Neural cell (in vitro differentiated cells): Measurements from ENCODE around the gene ZNF764. TPM values are rescaled to one million over a fixed set of nuclear protein-coding genes. Genes with fewer than 3 reads are reported as not detected.

ENCODE experiments used
- H2AFZ ChIP-seq: fragments of 200-600, 300-800 bp; sonication (generic), shearing (Covaris generic); 2 replicates; pipeline ENCODE4 v1.6.0; 2014; ENCODE audit warnings: low read depth, mild to moderate bottlenecking, antibody characterized with exemption, low read length, moderate library complexity
- H3F3A ChIP-seq: fragments of 200-600 bp; shearing (Covaris generic); 2 replicates; pipeline ENCODE4 v1.6.1; 2016; ENCODE audit warnings: mild to moderate bottlenecking, moderate library complexity, mixed read lengths, antibody characterized with exemption, low read length; ENCODE audit not compliant: insufficient read depth, poor library complexity, severe bottlenecking
- H3K27ac ChIP-seq: fragments of 200-600, 300-800 bp; sonication (generic), shearing (Covaris generic); 2 replicates; pipeline ENCODE4 v1.5.1; 2014; ENCODE audit warnings: mild to moderate bottlenecking, low read length, moderate library complexity
- H3K27me3 ChIP-seq: fragments of 300-800, 200-600 bp; sonication (generic), shearing (Covaris generic); 2 replicates; pipeline ENCODE4 v1.6.0; 2014; ENCODE audit warnings: mild to moderate bottlenecking, low read depth, low read length, moderate library complexity; ENCODE audit not compliant: insufficient read depth
- H3K36me3 ChIP-seq: fragments of 300-800, 200-600 bp; sonication (generic), shearing (Covaris generic); 2 replicates; pipeline ENCODE4 v1.5.1; 2014; ENCODE audit warnings: mild to moderate bottlenecking, antibody characterized with exemption, low read length, moderate library complexity; ENCODE audit not compliant: insufficient read depth
- H3K4me2 ChIP-seq: fragments of 300-800, 200-600 bp; sonication (generic), shearing (Covaris generic); 2 replicates; pipeline ENCODE4 v1.6.0; 2014; ENCODE audit warnings: mild to moderate bottlenecking, low read length
- H3K4me3 ChIP-seq: fragments of 300-800, 200-600 bp; sonication (generic), shearing (Covaris generic); 2 replicates; pipeline ENCODE4 v1.5.1; 2014; ENCODE audit warnings: mild to moderate bottlenecking, low read length, moderate library complexity
- H3K79me2 ChIP-seq: fragments of 200-600 bp; shearing (Covaris generic); replicated peaks from 2 replicates; pipeline ENCODE4 v1.6.0; 2014; ENCODE audit warnings: mild to moderate bottlenecking, low read length, moderate library complexity; ENCODE audit not compliant: insufficient read depth
- H3K9ac ChIP-seq: fragments of 300-800, 200-600 bp; sonication (generic), shearing (Covaris generic); 2 replicates; pipeline ENCODE4 v1.6.1; 2016; ENCODE audit warnings: mild to moderate bottlenecking, low read length, mixed read lengths
- H3K9me2 ChIP-seq: fragments of 200-600 bp; shearing (Covaris generic); 2 replicates; pipeline ENCODE4 v1.6.1; 2016; ENCODE audit warnings: mild to moderate bottlenecking, low read length, mixed read lengths; ENCODE audit not compliant: insufficient read depth
- H3K9me3 ChIP-seq: fragments of 200-600, 300-800 bp; sonication (generic), shearing (Covaris generic); 2 replicates; pipeline ENCODE4 v1.6.1; 2016; ENCODE audit warnings: mild to moderate bottlenecking, mixed run types, low read length, moderate library complexity, mixed read lengths
- H4K20me1 ChIP-seq: fragments of 200-600 bp; shearing (Covaris generic); 2 replicates; pipeline ENCODE4 v1.6.1; 2016; ENCODE audit warnings: mild to moderate bottlenecking, mixed run types; ENCODE audit not compliant: insufficient read depth
- CTCF ChIP-seq: fragments of 450-650 bp; IDR thresholded peaks from 2 replicates; pipeline ENCODE4 v1.5.1; 2014; ENCODE audit warnings: antibody characterized with exemption, mild to moderate bottlenecking, moderate library complexity; ENCODE audit not compliant: poor library complexity, severe bottlenecking
- EP300 ChIP-seq: fragments of 450-650 bp; conservative IDR thresholded peaks from 2 replicates; pipeline ENCODE4 v1.6.1; 2014; ENCODE audit warnings: antibody characterized with exemption, mild to moderate bottlenecking, moderate library complexity; ENCODE audit not compliant: poor library complexity, severe bottlenecking
- EZH2 ChIP-seq: fragments of 200-600, 300-800 bp; shearing (Covaris generic), sonication (generic); IDR thresholded peaks from 2 replicates; pipeline ENCODE4 v1.6.1; 2014; ENCODE audit warnings: antibody characterized with exemption, low read length, borderline replicate concordance, mild to moderate bottlenecking; ENCODE audit not compliant: insufficient read depth, poor library complexity, severe bottlenecking
- MXI1 ChIP-seq: fragments of 450-650 bp; conservative IDR thresholded peaks from 2 replicates; pipeline ENCODE4 v1.6.1; 2014; ENCODE audit warnings: antibody characterized with exemption, mild to moderate bottlenecking; ENCODE audit not compliant: poor library complexity, severe bottlenecking
- POLR2AphosphoS5 ChIP-seq: IDR thresholded peaks from 2 replicates; pipeline ENCODE4 v1.6.1; 2012
- RAD21 ChIP-seq: fragments of 450-650 bp; conservative IDR thresholded peaks from 2 replicates; pipeline ENCODE4 v1.6.1; 2014; ENCODE audit warnings: antibody characterized with exemption, mild to moderate bottlenecking, moderate library complexity
- REST ChIP-seq: IDR thresholded peaks from 2 replicates; pipeline ENCODE4 v1.6.1; 2012; ENCODE audit warnings: borderline replicate concordance
- SMC3 ChIP-seq: fragments of 450-650 bp; conservative IDR thresholded peaks from 2 replicates; pipeline ENCODE4 v1.6.1; 2014; ENCODE audit warnings: antibody characterized with exemption, mild to moderate bottlenecking, moderate library complexity; ENCODE audit not compliant: poor library complexity
- TAF1 ChIP-seq: IDR thresholded peaks from 2 replicates; pipeline ENCODE4 v1.6.1; 2012; ENCODE audit warnings: low read depth
- polyA plus RNA-seq: library from polyadenylated mRNA; depleted of rRNA; stranded (reverse); fragments of >200 nt; gene quantifications from 2 replicates; pipeline ENCODE4 v1.2.3, GENCODE V29; 2014

The ZNF764 gene
- polyA plus RNA-seq, 1 donor from 2014 or later: 10.5 TPM

- no peaks in the 10 kb centered on the region for H3K36me3 ChIP-seq
- H3K27me3 ChIP-seq: no peaks in the 10 kb centered on the region
- H3K9ac ChIP-seq: no peak overlapping the region
- H3K9me2 ChIP-seq: no peaks in the 10 kb centered on the region
- H3K4me2 ChIP-seq: no peak overlapping the region
- no peaks in the 10 kb centered on the region for H3F3A ChIP-seq
- no peak overlapping the region for H2AFZ ChIP-seq
- H3K4me3 ChIP-seq: no peak overlapping the region
- peaks cover 4% of the 10 kb centered on the region for H3K79me2 ChIP-seq
- no peaks in the 10 kb centered on the region for H4K20me1 ChIP-seq
- H3K27ac ChIP-seq: no peak overlapping the region
- no peaks in the 10 kb centered on the region for H3K9me3 ChIP-seq
- no peak for TF ChIP-seq POLR2AphosphoS5
- TF ChIP-seq SMC3: no peak
- TF ChIP-seq REST: no peak
- TF ChIP-seq EP300: no peak
- TF ChIP-seq CTCF: no peak
- no peak for TF ChIP-seq TAF1
- TF ChIP-seq RAD21: no peak
- TF ChIP-seq EZH2: no peak
- no peak for TF ChIP-seq MXI1
Measured at GRCh38 chr16:30603945-30604315, 45.8 kb upstream of the ZNF764 start.

GRCh38 chr16:30602616-30603277 lies 44.6 kb upstream of the ZNF764 start:
- no peaks in the 10 kb centered on the region for H3K79me2 ChIP-seq
- no peak overlapping the region for H3K27ac ChIP-seq
- H3K27me3 ChIP-seq: no peaks in the 10 kb centered on the region
- H3K9ac ChIP-seq: no peak overlapping the region
- H3K36me3 ChIP-seq: no peaks in the 10 kb centered on the region
- TF ChIP-seq RAD21 (no peak), POLR2AphosphoS5 (no peak), CTCF (no peak), EP300 (no peak), REST (no peak), MXI1 (no peak), SMC3 (no peak), TAF1 (no peak), EZH2 (no peak)
- H4K20me1 ChIP-seq: no peaks in the 10 kb centered on the region
- H3K4me2 ChIP-seq: no peak overlapping the region
- H3K9me2 ChIP-seq: no peaks in the 10 kb centered on the region
- no peaks in the 10 kb centered on the region for H3F3A ChIP-seq
- no peak overlapping the region for H2AFZ ChIP-seq
- H3K4me3 ChIP-seq: no peak overlapping the region
- H3K9me3 ChIP-seq: no peaks in the 10 kb centered on the region
